HG03175 (cell line): Measurements from ENCODE around the gene GMEB2.

ENCODE experiments used
- ATAC-seq: cut with Tn5 transposase; IDR thresholded peaks from one replicate; pipeline ENCODE4 v1.9.1; 2021; ENCODE audit warnings: mild to moderate bottlenecking, moderate library complexity; ENCODE audit not compliant: unreplicated experiment

The GMEB2 gene

GRCh38 chr20:63590218-63591146 is 36.4 kb downstream of the GMEB2 start:
- no peak for ATAC-seq

GRCh38 chr20:63589261-63590217 is 37.4 kb downstream of the GMEB2 start:
- ATAC-seq = no peak

- ATAC-seq = no peak
Observed at GRCh38 chr20:63588641-63589041, 38.3 kb downstream of the GMEB2 start.

- ATAC-seq = no peak
Observed at GRCh38 chr20:63587776-63588591, 38.9 kb downstream of the GMEB2 start.

- no peak for ATAC-seq
Observed at GRCh38 chr20:63587256-63587655, 39.6 kb downstream of the GMEB2 start.

GRCh38 chr20:63586797-63587196 is 40.1 kb downstream of the GMEB2 start:
- ATAC-seq = no peak

GRCh38 chr20:63585616-63586565 is 41.0 kb downstream of the GMEB2 start:
- ATAC-seq = no peak

- ATAC-seq = no peak
Observed at GRCh38 chr20:63582382-63583063, 44.4 kb downstream of the GMEB2 start.

GRCh38 chr20:63580796-63581461 is 46.0 kb downstream of the GMEB2 start:
- no peak for ATAC-seq

GRCh38 chr20:63579017-63579694 is 47.7 kb downstream of the GMEB2 start:
- no peak for ATAC-seq

- no peak for ATAC-seq
Observed at GRCh38 chr20:63578224-63579016, 48.5 kb downstream of the GMEB2 start.

GRCh38 chr20:63577317-63577894 is 49.5 kb downstream of the GMEB2 start:
- no peak for ATAC-seq

- ATAC-seq = no peak
Observed at GRCh38 chr20:63576311-63576710, 50.6 kb downstream of the GMEB2 start.

- ATAC-seq = no peak
Observed at GRCh38 chr20:63574829-63575743, 51.8 kb downstream of the GMEB2 start.

GRCh38 chr20:63574156-63574828 is 52.6 kb downstream of the GMEB2 start, which contains the start of gene HELZ2:
TSS of gene HELZ2 (minus strand) at chr20:63574239. CDS start at chr20:63572385, 1,854 bp downstream.
- ATAC-seq = no peak
